H1 (cell line): ENCODE results near the gene FXYD3. TPM values are rescaled to one million over a fixed set of nuclear protein-coding genes. Genes with fewer than 3 reads are reported as not detected.

ENCODE experiments used
- CTCF ChIA-PET: fragments of 300-600 bp; sonication (Branson Sonifier 250); formaldehyde crosslinking; loops from one replicate; lab custom pipeline; 2021; ENCODE audit not compliant: partially characterized antibody; lab: Charles Lee
- POLR2A ChIA-PET: fragments of 300-600 bp; sonication (Branson Sonifier 250); formaldehyde crosslinking; loops from one replicate; lab custom pipeline; 2021; ENCODE audit warnings: inconsistent platforms; ENCODE audit not compliant: partially characterized antibody; lab: Charles Lee
- DNase-seq, 2 experiments: peaks; one replicate each; pipeline versions ENCODE4 v3.0.0 to v3.0.0-alpha.2; 2010 to 2022; ENCODE audit warnings: low spot score in 2 of 2, low read depth in 1 of 2, mixed read lengths in 1 of 2
- FAIRE-seq: peaks from 2 replicates; lab custom pipeline; 2011; peaks lifted over from hg19 to GRCh38; lab: Jason Lieb, UNC
- H2AFZ ChIP-seq: 2 replicates; pipeline ENCODE4 v1.8.1; 2012; ENCODE audit warnings: low read length, inconsistent platforms
- H2AK5ac ChIP-seq: 2 replicates; pipeline ENCODE4 v1.6.1; 2013; ENCODE audit warnings: low read depth, low read length
- H2BK120ac ChIP-seq: replicated peaks from 2 replicates; pipeline ENCODE3; 2013; ENCODE audit warnings: low read depth, low read length, inconsistent platforms
- H2BK12ac ChIP-seq: 2 replicates; pipeline ENCODE4 v1.6.1; 2013; ENCODE audit warnings: low read depth, low read length
- H2BK15ac ChIP-seq: 2 replicates; pipeline ENCODE4 v1.6.1; 2013; ENCODE audit warnings: low read length
- H2BK20ac ChIP-seq: 2 replicates; pipeline ENCODE4 v1.6.1; 2013; ENCODE audit warnings: low read length
- H2BK5ac ChIP-seq: 2 replicates; pipeline ENCODE4 v1.6.1; 2013; ENCODE audit warnings: low read depth, low read length
- H3K14ac ChIP-seq: 2 replicates; pipeline ENCODE4 v1.6.1; 2013; ENCODE audit warnings: inconsistent platforms; ENCODE audit not compliant: insufficient read length
- H3K18ac ChIP-seq: 2 replicates; pipeline ENCODE4 v1.6.1; 2013; ENCODE audit warnings: low read length; ENCODE audit errors: extremely low read depth
- H3K23ac ChIP-seq: 2 replicates; pipeline ENCODE4 v1.6.1; 2013; ENCODE audit warnings: inconsistent platforms; ENCODE audit not compliant: insufficient read length
- H3K23me2 ChIP-seq: 2 replicates; pipeline ENCODE4 v1.6.1; 2013; ENCODE audit warnings: low read depth, low read length
- H3K27ac ChIP-seq: 2 replicates; pipeline ENCODE4 v1.6.1; 2011; ENCODE audit warnings: low read depth, low read length, inconsistent platforms
- H3K27me3 ChIP-seq, 4 experiments: replicated peaks in 1 of 4; 1 replicate in 1 of 4; 2 replicates in 3 of 4; pipeline versions ENCODE4 v1.6.1 to v1.8.1; 2011 to 2013; ENCODE audit warnings: low read length in 3 of 4, mild to moderate bottlenecking in 3 of 4, inconsistent platforms in 2 of 4, mixed read lengths in 2 of 4, moderate library complexity in 1 of 4; ENCODE audit not compliant: control insufficient read depth in 3 of 4, insufficient read depth in 3 of 4; ENCODE audit errors: extremely low read depth in 1 of 4
- H3K36me3 ChIP-seq, 4 experiments: 2 replicates each; pipeline versions ENCODE4 v1.6.1 to v1.8.1; 2011 to 2013; ENCODE audit warnings: mild to moderate bottlenecking in 4 of 4, low read length in 3 of 4, moderate library complexity in 2 of 4, control low read depth in 1 of 4, inconsistent platforms in 1 of 4; ENCODE audit not compliant: insufficient read depth in 4 of 4, control insufficient read depth in 2 of 4
- H3K4ac ChIP-seq: replicated peaks from 2 replicates; pipeline ENCODE3; 2013; ENCODE audit warnings: low read length, low read depth, mixed read lengths, inconsistent platforms; ENCODE audit not compliant: insufficient read length
- H3K4me1 ChIP-seq, 4 experiments: replicated peaks in 1 of 4; 1 replicate in 1 of 4; 2 replicates in 3 of 4; pipeline versions ENCODE4 v1.6.1 to v1.8.1; 2011 to 2013; ENCODE audit warnings: low read length in 3 of 4, inconsistent platforms in 2 of 4, mixed read lengths in 1 of 4; ENCODE audit not compliant: insufficient read depth in 4 of 4, control insufficient read depth in 3 of 4
- H3K4me2 ChIP-seq, 2 experiments: 2 replicates each; pipeline versions ENCODE4 v1.6.1 to v1.8.1; 2011 to 2013; ENCODE audit warnings: low read depth in 2 of 2, low read length in 2 of 2, control low read depth in 1 of 2, inconsistent platforms in 1 of 2, mild to moderate bottlenecking in 1 of 2; ENCODE audit not compliant: insufficient read depth in 1 of 2
- H3K4me3 ChIP-seq, 4 experiments: fragments of 200-600, 300-600 bp in 1 of 4; sonication (generic), shearing (Covaris generic), sonication (Bioruptor Twin) in 1 of 4; 2 replicates each; pipeline versions ENCODE4 v1.5.1 to v1.8.1; 2011 to 2016; ENCODE audit warnings: low read length in 4 of 4, low read depth in 3 of 4, control low read depth in 2 of 4, inconsistent platforms in 2 of 4, mild to moderate bottlenecking in 2 of 4, mixed read lengths in 1 of 4, moderate library complexity in 1 of 4; ENCODE audit not compliant: insufficient read depth in 2 of 4; ENCODE audit errors: extremely low read depth in 1 of 4
- H3K56ac ChIP-seq: replicated peaks from 2 replicates; pipeline ENCODE3; 2013; ENCODE audit warnings: low read depth, mild to moderate bottlenecking, mixed read lengths, low read length, inconsistent platforms; ENCODE audit not compliant: insufficient read length
- H3K79me1 ChIP-seq: 2 replicates; pipeline ENCODE4 v1.6.1; 2013; ENCODE audit warnings: low read depth, low read length, control low read depth
- H3K79me2 ChIP-seq, 2 experiments: 2 replicates each; pipeline versions ENCODE4 v1.6.1 to v1.8.1; 2012 to 2013; ENCODE audit warnings: low read length in 2 of 2, mild to moderate bottlenecking in 2 of 2, inconsistent platforms in 1 of 2; ENCODE audit not compliant: insufficient read depth in 2 of 2, control insufficient read depth in 1 of 2
- H3K9ac ChIP-seq, 4 experiments: replicated peaks in 1 of 4; 1 replicate in 1 of 4; 2 replicates in 3 of 4; pipeline versions ENCODE4 v1.6.1 to v1.8.1; 2011 to 2013; ENCODE audit warnings: low read depth in 3 of 4, low read length in 3 of 4, control low read depth in 2 of 4, mild to moderate bottlenecking in 2 of 4, moderate library complexity in 2 of 4, inconsistent platforms in 1 of 4; ENCODE audit errors: extremely low read depth in 1 of 4
- H3K9me3 ChIP-seq, 2 experiments: 2 replicates each; pipeline versions ENCODE4 v1.6.1 to v1.8.1; 2012 to 2013; ENCODE audit warnings: mild to moderate bottlenecking in 2 of 2, moderate library complexity in 2 of 2, control low read depth in 1 of 2, inconsistent platforms in 1 of 2, low read depth in 1 of 2, low read length in 1 of 2, mixed read lengths in 1 of 2; ENCODE audit not compliant: insufficient read depth in 2 of 2
- H4K20me1 ChIP-seq, 2 experiments: replicated peaks in 1 of 2; 2 replicates each; pipeline versions ENCODE3 to v1.8.1; 2011 to 2013; ENCODE audit warnings: inconsistent platforms in 2 of 2, low read length in 2 of 2, mild to moderate bottlenecking in 1 of 2; ENCODE audit not compliant: insufficient read depth in 2 of 2, control insufficient read depth in 1 of 2
- H4K5ac ChIP-seq: 2 replicates; pipeline ENCODE4 v1.6.1; 2013; ENCODE audit warnings: low read length, low read depth, mixed read lengths, inconsistent platforms; ENCODE audit not compliant: insufficient read length
- H4K8ac ChIP-seq: 2 replicates; pipeline ENCODE4 v1.8.0; 2013; ENCODE audit warnings: mild to moderate bottlenecking, moderate library complexity, low read length, inconsistent platforms; ENCODE audit not compliant: insufficient read depth; ENCODE audit errors: extremely low read depth
- H4K91ac ChIP-seq: replicated peaks from 2 replicates; pipeline ENCODE3; 2013; ENCODE audit warnings: low read length, mixed read lengths, inconsistent platforms; ENCODE audit not compliant: insufficient read length
- CBX5 ChIP-seq: fragments of 300-800, 300-1000 bp; sonication (generic); IDR thresholded peaks from 2 replicates; pipeline ENCODE4 v1.7.1; 2016; ENCODE audit warnings: antibody characterized with exemption, low read length, low read depth
- CBX8 ChIP-seq: fragments of 300-800, 300-1000 bp; sonication (generic); IDR thresholded peaks from 2 replicates; pipeline ENCODE4 v1.7.1; 2016; ENCODE audit warnings: low read depth, low read length, borderline replicate concordance
- HDAC6 ChIP-seq: IDR thresholded peaks from one replicate; pipeline ENCODE4 v1.7.1; 2012; ENCODE audit warnings: low read depth, mild to moderate bottlenecking, inconsistent platforms, low read length, moderate library complexity
- KDM1A ChIP-seq: fragments of 200-600, 300-600 bp; sonication (generic); IDR thresholded peaks from 2 replicates; pipeline ENCODE4 v1.7.1; 2016; ENCODE audit warnings: mild to moderate bottlenecking, low read length, borderline replicate concordance
- SUZ12 ChIP-seq: fragments of 200-600 bp; sonication (generic); IDR thresholded peaks from 2 replicates; pipeline ENCODE4 v1.6.1; 2012; ENCODE audit warnings: mild to moderate bottlenecking, inconsistent platforms, low read length, moderate library complexity, mixed read lengths
- TAF1 ChIP-seq: IDR thresholded peaks from 2 replicates; pipeline ENCODE4 v1.6.1; 2011; ENCODE audit warnings: mild to moderate bottlenecking, low read depth, low read length
- TEAD4 ChIP-seq: IDR thresholded peaks from 2 replicates; pipeline ENCODE4 v1.6.1; 2012; ENCODE audit warnings: low read depth, low read length, inconsistent platforms, mixed read lengths
- ZNF274 ChIP-seq: IDR thresholded peaks from 2 replicates; pipeline ENCODE4 v1.7.0; 2012; ENCODE audit warnings: low read length, borderline replicate concordance; ENCODE audit errors: extremely low read depth
- WGBS, 2 experiments: shearing (Covaris generic) in 1 of 2; methylation state at CpG; one replicate each; pipeline versions ENCODE4 v1.1.6 to v1.1.7; 2013 to 2015; ENCODE audit warnings: low lambda C conversion rate in 2 of 2, mixed read lengths in 2 of 2, inconsistent platforms in 1 of 2, low coverage in 1 of 2, missing lambda C conversion rate in 1 of 2; ENCODE audit not compliant: insufficient replicate concordance in 2 of 2, insufficient coverage in 1 of 2, insufficient read length in 1 of 2; ENCODE audit errors: extremely low coverage in 1 of 2, missing lambda C conversion rate in 1 of 2; 5-methylcytosine and 5-hydroxymethylcytosine counted together
- polyA plus RNA-seq, 7 experiments: library from polyadenylated mRNA; depleted of rRNA in 3 of 7; stranded (reverse) in 5 of 7; unstranded in 2 of 7; fragments of >200 nt in 5 of 7; fragments of 200-250 nt in 2 of 7; gene quantifications; 1 replicate in 5 of 7; 2 replicates in 1 of 7; 4 replicates in 1 of 7; pipeline versions ENCODE4 v1.2.1 to v1.2.3, GENCODE V29; 2011 to 2013; ENCODE audit warnings: missing spikeins in 2 of 7, mixed read lengths in 2 of 7
- total RNA-seq: library from RNA; stranded (reverse); fragmentation: NEBNext Ultra II Directional; extraction: Animal tissue kit (Norgen Biotek cat#: 25700); gene quantifications from 2 replicates; pipeline ENCODE4 v1.2.1, GENCODE V29; 2021
- TF ChIP-seq, protein P1 (sequence below): IDR thresholded peaks from 2 replicates; pipeline ENCODE4 v1.6.1; 2011; ENCODE audit warnings: low read length, improper control_type of control experiment

FXYD3 gene
- total and polyA plus RNA-seq, 2 of the 8 experiments (the other 6 are each of a cell fraction or from before 2014, with no cell fraction given), result 0.33 TPM; not detected in 1

DNA sequence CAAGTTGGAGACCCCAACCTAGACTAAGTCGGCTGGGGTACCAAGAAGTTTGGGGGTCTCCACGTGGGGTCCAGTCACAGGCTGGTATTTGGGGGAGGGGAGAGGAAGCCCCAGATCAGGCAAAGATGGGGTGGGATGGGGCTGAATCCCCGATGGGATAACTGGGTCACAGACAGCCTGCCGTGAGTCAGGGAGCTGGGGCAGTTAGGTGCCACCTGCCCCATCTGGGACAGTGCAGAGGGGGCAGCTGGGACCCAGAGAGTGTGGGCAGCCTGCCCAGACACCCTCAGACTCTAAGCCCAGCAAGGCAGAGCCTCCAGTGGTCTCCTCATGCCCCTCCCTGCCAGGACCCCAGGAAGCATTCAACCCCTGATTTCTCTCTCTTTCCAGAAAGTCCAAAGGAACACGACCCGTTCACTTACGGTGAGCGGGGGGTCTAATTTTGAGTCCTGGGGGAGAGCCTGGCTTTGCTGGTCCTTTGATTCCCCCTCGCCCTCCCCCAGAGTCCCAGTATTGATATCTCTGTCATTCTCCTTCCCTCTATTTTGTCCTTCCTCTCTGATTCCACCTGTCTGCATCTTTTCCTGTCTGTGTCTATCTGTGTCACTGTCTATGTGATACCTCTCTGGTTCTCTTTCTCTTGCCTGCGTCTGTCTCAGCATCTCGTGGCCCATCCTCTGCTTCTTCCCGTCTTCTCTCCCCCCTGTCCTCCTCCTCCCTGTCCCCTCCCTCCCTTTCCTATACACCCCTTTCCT, 24.8 kb downstream of the FXYD3 start:
- no peak overlapping the region for H3K14ac ChIP-seq
- WGBS, 2 experiments, result 88% methylated on average over 9 of the region's 12 CpGs; no CpG with 5 or more reads in 1 of the 2 experiments
- H3K27me3 ChIP-seq, result peaks cover 0 to 18% (median 8%) of the 10 kb centered on the region in 4 experiments; a peak in 5 of 7 replicates
- H2BK20ac ChIP-seq, result no peak overlapping the region
- H4K91ac ChIP-seq, result no peak overlapping the region
- H3K79me1 ChIP-seq, result no peaks in the 10 kb centered on the region
- H4K8ac ChIP-seq, result no peak overlapping the region
- POLR2A ChIA-PET, result interaction anchor here (0.8 to 1.1 kb wide), 3 partner anchors 17 to 84 kb away, joined by 3 to 4 read pairs (median 4); no protein-coding TSS in a partner anchor
- H3K9me3 ChIP-seq, result no peaks in the 10 kb centered on the region
- no peak overlapping the region for H3K27ac ChIP-seq
- no peaks in the 10 kb centered on the region for H3K79me2 ChIP-seq
- CTCF ChIA-PET, result interaction anchor here (0.6 to 10.2 kb wide), 11 partner anchors 17 to 212 kb away, joined by 3 to 154 read pairs (median 5); partner anchors contain the start of gene FXYD3
- no peaks in the 10 kb centered on the region for H3K36me3 ChIP-seq
- no peak overlapping the region for H2AFZ ChIP-seq
- H3K9ac ChIP-seq, result no peak overlapping the region
- peak overlapping the region in 2 of 4 experiments; percentile 16 to 38; a peak in 2 of 8 replicates for H3K4me3 ChIP-seq
- H2BK120ac ChIP-seq, result no peak overlapping the region
- no peak overlapping the region; the same call in 1 of the 2 replicates for H2BK5ac ChIP-seq
- H3K4ac ChIP-seq, result no peak overlapping the region
- H4K20me1 ChIP-seq, result peaks cover 0 to 3% of the 10 kb centered on the region in 2 experiments
- H3K56ac ChIP-seq, result no peak overlapping the region
- peaks cover 20% of the 10 kb centered on the region; the same call in 1 of the 2 replicates for H3K23me2 ChIP-seq
- H3K4me1 ChIP-seq, result peaks cover 8 to 32% (median 25%) of the 10 kb centered on the region in 4 experiments
- H2BK15ac ChIP-seq, result peak overlapping the region; percentile 88; the same call in 1 of the 2 replicates
- TF ChIP-seq TAF1, result no peak
- TF ChIP-seq SUZ12, result no peak
- TF ChIP-seq HDAC6, result no peak
- TF ChIP-seq TEAD4, result no peak
- no peak for TF ChIP-seq CBX5
- no peak for TF ChIP-seq KDM1A
- TF ChIP-seq ZNF274, result no peak
- TF ChIP-seq, protein P1, sequence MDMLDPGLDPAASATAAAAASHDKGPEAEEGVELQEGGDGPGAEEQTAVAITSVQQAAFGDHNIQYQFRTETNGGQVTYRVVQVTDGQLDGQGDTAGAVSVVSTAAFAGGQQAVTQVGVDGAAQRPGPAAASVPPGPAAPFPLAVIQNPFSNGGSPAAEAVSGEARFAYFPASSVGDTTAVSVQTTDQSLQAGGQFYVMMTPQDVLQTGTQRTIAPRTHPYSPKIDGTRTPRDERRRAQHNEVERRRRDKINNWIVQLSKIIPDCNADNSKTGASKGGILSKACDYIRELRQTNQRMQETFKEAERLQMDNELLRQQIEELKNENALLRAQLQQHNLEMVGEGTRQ, result no peak
- no peak for TF ChIP-seq CBX8
- H3K4me2 ChIP-seq, result peak overlapping the region; percentile 66 to 78
- no peak overlapping the region for H4K5ac ChIP-seq
- peak overlapping the region; percentile 60; the same call in 1 of the 2 replicates for H2BK12ac ChIP-seq
- no peak for FAIRE-seq
- H3K23ac ChIP-seq, result no peak overlapping the region
- H3K18ac ChIP-seq, result no peak overlapping the region; the same call in 1 of the 2 replicates
- DNase-seq, result no peak
- H2AK5ac ChIP-seq, result peak overlapping the region; percentile 65; the same call in 1 of the 2 replicates
